Ovary (tissue), 3 donors: ENCODE data around the gene GRIK3.

Experiments used
- CTCF ChIP-seq, 3 donors: fragments of 450-650 bp in 2 of 3; fragments of 200-600 bp in 1 of 3; IDR thresholded peaks; one replicate each; pipeline versions ENCODE4 v1.5.1 to v1.8.0; 2016 to 2022; ENCODE audit warnings: antibody characterized with exemption in 3 of 3, mild to moderate bottlenecking in 1 of 3
- EP300 ChIP-seq: sonication (generic); formaldehyde crosslinking; IDR thresholded peaks from one replicate; pipeline ENCODE4 v1.6.1; 2017; ENCODE audit warnings: antibody characterized with exemption
- donor health status: DM: no; HTN: no; CAD: no.

GRCh38 chr1:36869054-36869453, 165.3 kb downstream of the GRIK3 start:
- TF ChIP-seq EP300: no peak
- TF ChIP-seq CTCF (IDR thresholded peaks at IDR 0.05): no peak
